Ovary (tissue), 3 donors: ENCODE results near the gene IL18.

ENCODE experiments used
- EP300 ChIP-seq: sonication (generic); formaldehyde crosslinking; IDR thresholded peaks from one replicate; pipeline ENCODE4 v1.6.1; 2017; ENCODE audit warnings: antibody characterized with exemption
- POLR2A ChIP-seq: fragments of 450-650 bp; IDR thresholded peaks from one replicate; pipeline ENCODE4 v1.6.1; 2017; ENCODE audit warnings: antibody characterized with exemption, mild to moderate bottlenecking, moderate library complexity
- TF ChIP-seq, protein P1 (sequence below), 3 donors: fragments of 450-650 bp in 2 of 3; fragments of 200-600 bp in 1 of 3; IDR thresholded peaks; one replicate each; pipeline versions ENCODE4 v1.5.1 to v1.8.0; 2016 to 2022; ENCODE audit warnings: antibody characterized with exemption in 3 of 3, mild to moderate bottlenecking in 1 of 3
- donor health status: DM: no; HTN: no; CAD: no.

- TF ChIP-seq, protein P1, sequence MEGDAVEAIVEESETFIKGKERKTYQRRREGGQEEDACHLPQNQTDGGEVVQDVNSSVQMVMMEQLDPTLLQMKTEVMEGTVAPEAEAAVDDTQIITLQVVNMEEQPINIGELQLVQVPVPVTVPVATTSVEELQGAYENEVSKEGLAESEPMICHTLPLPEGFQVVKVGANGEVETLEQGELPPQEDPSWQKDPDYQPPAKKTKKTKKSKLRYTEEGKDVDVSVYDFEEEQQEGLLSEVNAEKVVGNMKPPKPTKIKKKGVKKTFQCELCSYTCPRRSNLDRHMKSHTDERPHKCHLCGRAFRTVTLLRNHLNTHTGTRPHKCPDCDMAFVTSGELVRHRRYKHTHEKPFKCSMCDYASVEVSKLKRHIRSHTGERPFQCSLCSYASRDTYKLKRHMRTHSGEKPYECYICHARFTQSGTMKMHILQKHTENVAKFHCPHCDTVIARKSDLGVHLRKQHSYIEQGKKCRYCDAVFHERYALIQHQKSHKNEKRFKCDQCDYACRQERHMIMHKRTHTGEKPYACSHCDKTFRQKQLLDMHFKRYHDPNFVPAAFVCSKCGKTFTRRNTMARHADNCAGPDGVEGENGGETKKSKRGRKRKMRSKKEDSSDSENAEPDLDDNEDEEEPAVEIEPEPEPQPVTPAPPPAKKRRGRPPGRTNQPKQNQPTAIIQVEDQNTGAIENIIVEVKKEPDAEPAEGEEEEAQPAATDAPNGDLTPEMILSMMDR (IDR thresholded peaks at IDR 0.05) = no peak
- TF ChIP-seq POLR2A (no peak), EP300 (no peak)
Measured at GRCh38 chr11:112211536-112211935, 47.6 kb upstream of the IL18 start.
